KMS-11 (cell line): ENCODE measurements around the gene GJB5.

Experiments
- H2AFZ ChIP-seq: fragments of 200-600 bp; sonication (generic); 2 replicates; pipeline ENCODE4 v1.6.1; 2016; ENCODE audit warnings: antibody characterized with exemption, mixed run types, low read depth
- H3K27ac ChIP-seq: fragments of 200-600 bp; sonication (generic); 2 replicates; pipeline ENCODE4 v1.6.1; 2016; ENCODE audit warnings: mild to moderate bottlenecking, mixed run types
- H3K27me3 ChIP-seq: fragments of 200-600 bp; sonication (generic); 2 replicates; pipeline ENCODE4 v1.6.1; 2017; ENCODE audit warnings: mild to moderate bottlenecking, low read depth, mixed run types, moderate library complexity; ENCODE audit not compliant: insufficient read depth
- H3K36me3 ChIP-seq: fragments of 200-600 bp; sonication (generic); 2 replicates; pipeline ENCODE4 v1.6.1; 2017; ENCODE audit warnings: mild to moderate bottlenecking, mixed run types; ENCODE audit not compliant: insufficient read depth
- H3K4me1 ChIP-seq: fragments of 200-600 bp; sonication (generic); 2 replicates; pipeline ENCODE4 v1.6.1; 2016; ENCODE audit warnings: mild to moderate bottlenecking, low read depth, mixed run types; ENCODE audit not compliant: poor library complexity, severe bottlenecking
- H3K4me2 ChIP-seq: fragments of 200-600 bp; sonication (generic); 2 replicates; pipeline ENCODE4 v1.7.0; 2016; ENCODE audit warnings: mild to moderate bottlenecking, mixed run types
- H3K4me3 ChIP-seq: fragments of 200-600 bp; sonication (generic); IDR thresholded peaks from 2 replicates; pipeline ENCODE4 v1.6.1; 2017; ENCODE audit warnings: low read depth, low read length, mixed read lengths; ENCODE audit not compliant: insufficient read depth
- H3K79me2 ChIP-seq: fragments of 200-600 bp; sonication (generic); 2 replicates; pipeline ENCODE4 v1.6.1; 2016; ENCODE audit warnings: low read depth, mixed run types; ENCODE audit not compliant: insufficient read depth
- H3K9ac ChIP-seq: fragments of 200-600 bp; sonication (generic); 2 replicates; pipeline ENCODE4 v1.6.1; 2016; ENCODE audit warnings: mild to moderate bottlenecking, mixed run types
- H4K20me1 ChIP-seq: fragments of 200-600 bp; sonication (generic); 2 replicates; pipeline ENCODE4 v1.6.1; 2016; ENCODE audit warnings: mild to moderate bottlenecking, mixed run types; ENCODE audit not compliant: insufficient read depth
- CTCF ChIP-seq: fragments of 200-600 bp; sonication (generic); conservative IDR thresholded peaks from 2 replicates; pipeline ENCODE4 v1.6.1; 2017; ENCODE audit warnings: low read depth, mild to moderate bottlenecking, antibody characterized with exemption, low read length, moderate library complexity, mixed read lengths

The GJB5 gene

GRCh38 chr1:34744851-34745250, 10.0 kb upstream of the GJB5 start:
- H3K4me2 ChIP-seq = no peak overlapping the region
- no peaks in the 10 kb centered on the region for H4K20me1 ChIP-seq
- H3K36me3 ChIP-seq = no peaks in the 10 kb centered on the region
- H3K27me3 ChIP-seq = no peaks in the 10 kb centered on the region
- H2AFZ ChIP-seq = no peak overlapping the region
- no peak overlapping the region for H3K4me3 ChIP-seq
- no peaks in the 10 kb centered on the region for H3K79me2 ChIP-seq
- H3K4me1 ChIP-seq = no peaks in the 10 kb centered on the region
- H3K9ac ChIP-seq = no peak overlapping the region
- H3K27ac ChIP-seq = no peak overlapping the region
- no peak for TF ChIP-seq CTCF

DNA sequence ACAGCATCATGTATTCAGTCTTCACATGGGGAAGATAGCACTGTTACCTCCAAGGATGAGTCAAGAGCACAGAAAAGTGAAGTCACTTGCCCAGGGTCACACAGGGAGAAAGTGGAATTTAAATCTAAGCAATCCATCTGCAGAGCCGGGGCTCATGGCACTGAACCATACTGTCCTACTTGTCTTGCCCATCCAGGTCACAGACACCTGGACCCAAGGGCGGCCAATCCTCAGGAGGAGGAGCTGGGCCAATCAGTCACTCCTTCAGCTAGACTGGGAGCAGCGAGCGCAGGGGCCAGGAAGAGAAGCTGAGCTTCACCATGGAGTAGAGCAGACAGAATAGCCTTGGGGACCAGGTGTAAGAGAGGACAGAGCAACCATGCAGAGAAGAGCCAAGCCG, 9.2 kb upstream of the GJB5 start:
- Histone ChIP-seq H3K27ac (no peak overlapping the region), H3K79me2 (no peaks in the 10 kb centered on the region), H3K27me3 (no peaks in the 10 kb centered on the region), H3K36me3 (no peaks in the 10 kb centered on the region), H3K4me1 (no peaks in the 10 kb centered on the region), H3K4me3 (no peak overlapping the region), H3K9ac (no peak overlapping the region), H4K20me1 (no peaks in the 10 kb centered on the region), H2AFZ (no peak overlapping the region), H3K4me2 (no peak overlapping the region)
- TF ChIP-seq CTCF = no peak

DNA sequence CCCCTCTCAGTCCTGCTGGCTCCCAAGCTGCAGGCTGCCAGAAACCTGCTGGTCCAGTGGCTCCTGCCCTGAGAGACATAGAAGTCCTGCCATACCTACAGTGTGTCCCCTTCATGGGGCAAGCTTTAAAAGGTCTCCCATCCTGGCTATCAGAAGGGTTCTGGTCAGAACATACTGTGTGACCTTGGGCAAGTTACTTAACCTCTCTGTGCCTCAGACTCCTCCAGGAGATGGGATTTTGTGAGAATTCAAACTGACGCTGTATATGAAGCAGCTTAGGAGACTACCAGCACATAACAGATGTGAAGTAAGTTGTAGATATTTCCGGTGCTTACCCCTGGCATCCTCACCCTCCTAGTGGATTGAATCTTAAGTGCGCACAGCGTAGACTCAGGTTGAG, 8.7 kb upstream of the GJB5 start:
- Histone ChIP-seq H3K4me1 (no peaks in the 10 kb centered on the region), H3K4me3 (no peak overlapping the region), H3K27me3 (no peaks in the 10 kb centered on the region), H2AFZ (no peak overlapping the region), H3K36me3 (no peaks in the 10 kb centered on the region), H3K79me2 (no peaks in the 10 kb centered on the region), H3K27ac (no peak overlapping the region), H3K9ac (no peak overlapping the region), H3K4me2 (no peak overlapping the region), H4K20me1 (no peaks in the 10 kb centered on the region)
- TF ChIP-seq CTCF = no peak

- Histone ChIP-seq H4K20me1 (no peaks in the 10 kb centered on the region), H3K4me1 (no peaks in the 10 kb centered on the region), H3K4me2 (no peak overlapping the region), H3K79me2 (no peaks in the 10 kb centered on the region), H2AFZ (no peak overlapping the region), H3K27me3 (no peaks in the 10 kb centered on the region), H3K36me3 (no peaks in the 10 kb centered on the region), H3K4me3 (no peak overlapping the region), H3K27ac (no peak overlapping the region), H3K9ac (no peak overlapping the region)
- TF ChIP-seq CTCF = no peak
Measured at GRCh38 chr1:34746785-34747637, 7.8 kb upstream of the GJB5 start.
